EH (cell line): ENCODE data around the gene MAP7.
"Not testable (repeated sequence)": the region's sequence is repeated elsewhere in the genome, so short reads cannot be mapped to it uniquely, and the experiment has no call there.

Experiments used
- DNase-seq: peaks from one replicate; pipeline ENCODE4 v3.0.0-alpha.2; 2015; ENCODE audit warnings: low read depth

The MAP7 gene

DNA sequence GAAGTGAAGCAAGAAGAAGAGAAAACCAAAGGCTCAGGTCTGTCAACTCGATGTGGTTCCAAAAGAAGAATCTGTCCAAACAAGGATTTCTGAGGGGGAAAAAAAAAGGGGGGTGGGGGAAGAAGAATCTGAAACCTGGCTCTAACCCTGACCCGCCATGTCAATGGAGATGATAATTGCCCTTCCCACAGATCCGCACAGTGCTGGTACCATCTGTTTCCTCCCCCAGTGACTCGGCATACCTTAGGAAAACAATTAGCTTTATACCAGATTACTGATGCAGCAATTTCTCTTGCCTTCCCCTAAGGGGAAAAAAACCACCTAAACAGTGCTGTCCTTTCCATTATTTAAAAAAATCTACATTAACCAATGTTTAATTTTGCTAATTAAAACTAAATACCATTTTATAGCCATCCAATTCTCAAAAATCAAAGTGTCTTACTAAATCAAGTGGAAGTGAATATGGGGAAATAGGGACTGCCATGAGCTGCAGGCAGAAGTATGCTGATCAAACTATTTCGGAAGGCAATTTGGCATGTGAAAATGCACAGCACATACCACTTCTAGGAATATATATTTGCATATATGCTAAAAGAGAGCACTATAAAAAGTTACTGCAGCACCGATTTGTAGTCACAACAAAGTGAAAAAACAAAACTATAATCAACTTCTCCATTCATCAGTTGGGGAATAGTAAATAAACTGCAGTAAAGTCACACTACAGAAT lies 46.8 kb downstream of the MAP7 start:
- no peak for DNase-seq

GRCh38 chr6:136502786-136503185 lies 47.4 kb downstream of the MAP7 start:
- no peak for DNase-seq

DNA sequence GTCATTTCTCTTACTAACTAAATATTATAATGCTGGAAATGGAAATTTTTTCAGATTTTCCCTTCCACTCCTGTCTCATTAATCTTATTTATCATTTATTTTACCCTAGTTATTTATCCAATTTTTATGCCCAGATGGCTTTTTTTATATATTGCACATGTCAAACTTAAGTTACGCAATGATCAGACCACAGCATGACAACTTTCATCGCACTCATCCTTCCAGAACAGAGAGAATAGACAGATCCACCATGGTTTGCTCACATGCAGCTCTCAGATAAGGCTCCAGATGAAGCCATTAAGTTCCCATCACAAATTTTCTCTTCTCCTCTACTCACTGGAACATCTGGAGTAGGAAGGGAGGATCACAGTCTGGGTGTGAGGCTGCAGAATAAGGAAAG lies 48.7 kb downstream of the MAP7 start:
- DNase-seq = no peak

DNA sequence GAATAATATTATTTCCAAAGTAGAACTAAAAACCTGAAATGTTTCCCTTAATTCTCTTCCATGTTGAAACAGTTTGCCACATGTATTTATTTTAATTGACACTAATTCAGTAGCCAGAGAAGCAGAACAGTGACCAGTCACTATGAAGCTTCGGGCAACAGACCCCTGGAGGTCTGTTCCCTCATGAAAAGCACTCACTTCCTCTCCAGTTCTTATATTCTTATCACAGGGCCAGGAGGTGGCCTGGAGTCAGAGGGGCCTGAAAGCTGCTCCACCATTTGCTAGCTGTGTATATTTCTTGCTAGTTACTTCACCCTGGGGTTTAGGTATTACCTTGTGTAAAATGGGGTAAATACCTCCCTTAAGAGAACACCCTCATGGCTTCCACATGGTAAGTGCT lies 49.1 kb downstream of the MAP7 start:
- no peak for DNase-seq

DNA sequence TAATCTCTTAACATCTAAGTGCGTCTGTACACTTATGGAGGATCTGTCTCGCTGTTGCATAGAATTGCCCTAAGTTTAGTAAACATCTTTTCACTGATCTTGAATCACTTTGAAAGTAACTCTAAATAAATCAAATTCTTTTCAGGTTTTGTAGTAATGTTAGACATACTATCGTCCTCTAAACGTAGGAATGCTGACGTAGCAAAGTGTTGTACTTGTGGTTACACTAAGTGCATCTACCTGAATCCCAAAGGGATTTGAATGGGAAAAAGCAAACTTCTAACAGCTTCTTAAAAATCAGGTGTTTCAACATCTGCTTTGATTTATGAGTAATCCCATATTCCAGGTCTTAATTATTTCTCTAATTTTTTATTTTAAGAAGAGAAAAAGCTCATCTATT lies 49.8 kb downstream of the MAP7 start:
- no peak for DNase-seq

GRCh38 chr6:136499370-136499769 lies 50.9 kb downstream of the MAP7 start:
- no peak for DNase-seq

DNA sequence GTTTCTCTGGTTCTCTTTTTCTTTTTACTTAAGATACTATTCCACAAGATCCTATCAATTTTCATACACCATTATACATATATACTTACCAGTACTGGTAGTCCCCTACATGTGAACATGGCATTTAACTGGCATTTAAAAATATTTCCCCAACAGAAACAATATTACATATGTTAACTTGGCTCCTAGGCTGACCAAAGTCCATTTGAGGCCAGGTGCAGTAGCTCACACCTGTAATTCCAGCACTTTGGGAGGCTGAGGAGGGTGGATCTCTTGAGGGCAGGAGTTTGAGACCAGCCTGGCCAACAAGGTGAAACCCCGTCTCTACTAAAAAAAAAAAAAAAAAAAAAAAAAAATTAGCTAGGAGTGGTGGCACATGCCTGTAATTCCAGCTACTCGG lies 53.8 kb downstream of the MAP7 start:
- not testable (repeated sequence) for DNase-seq

- DNase-seq = no peak
Measured at GRCh38 chr6:136494710-136495109, 55.5 kb downstream of the MAP7 start.

DNA sequence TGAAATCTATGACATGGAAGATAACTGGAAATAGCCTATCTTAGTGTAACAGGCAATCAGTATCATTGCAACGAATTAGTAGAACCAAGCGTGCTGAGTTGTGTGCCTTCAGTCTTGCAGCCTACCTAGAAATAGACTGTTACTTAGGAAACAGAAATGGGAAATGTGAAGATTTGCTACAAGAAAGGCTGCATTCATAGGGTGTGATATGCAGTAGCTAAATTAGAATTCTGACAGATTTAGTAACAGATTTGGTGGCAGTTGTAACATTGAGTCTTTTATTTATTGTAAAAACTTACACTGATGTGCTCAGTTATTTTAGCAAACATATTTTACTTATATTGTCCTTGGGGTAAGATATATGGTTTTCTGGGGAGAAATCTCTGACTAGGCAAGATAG lies 56.2 kb downstream of the MAP7 start:
- no peak for DNase-seq

GRCh38 chr6:136492409-136492808 lies 57.8 kb downstream of the MAP7 start:
- no peak for DNase-seq

DNA sequence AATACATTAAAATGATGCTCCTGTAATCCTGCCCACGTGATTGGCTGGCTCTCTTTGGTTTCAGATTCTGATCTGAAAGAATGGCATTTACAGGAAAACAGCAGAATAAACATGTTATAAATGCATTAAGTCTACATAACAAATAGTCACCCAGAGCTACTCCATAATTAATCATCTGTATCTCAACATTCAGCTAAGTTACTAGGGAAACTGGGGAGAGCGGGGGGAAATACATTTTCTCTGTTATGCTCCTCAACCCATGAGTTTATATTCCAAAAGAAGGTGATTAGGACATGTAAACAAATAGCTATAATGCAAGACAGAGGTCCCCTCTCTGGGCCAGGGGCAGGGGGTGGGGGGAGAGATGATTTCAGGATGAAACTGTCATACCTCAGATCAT lies 58.5 kb downstream of the MAP7 start:
- DNase-seq = no peak

DNA sequence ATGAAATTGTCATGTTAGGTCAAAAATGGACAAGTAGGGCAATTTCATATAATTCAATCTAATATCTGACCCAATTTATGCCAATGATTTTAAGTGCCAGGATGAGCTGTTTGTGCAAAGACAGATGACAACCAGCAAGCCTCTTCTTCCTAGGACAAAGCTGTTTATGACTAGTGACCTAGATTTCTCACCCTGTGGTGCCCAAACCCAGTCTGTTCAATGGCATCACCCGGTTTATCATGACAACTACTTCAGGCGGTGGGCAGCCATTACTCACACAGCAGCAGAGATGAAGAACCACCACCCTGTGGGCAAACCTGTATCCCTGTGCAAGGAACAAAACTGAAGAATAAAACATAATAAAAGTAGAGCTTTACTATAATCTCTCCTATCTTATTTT lies 59.0 kb downstream of the MAP7 start:
- no peak for DNase-seq

DNA sequence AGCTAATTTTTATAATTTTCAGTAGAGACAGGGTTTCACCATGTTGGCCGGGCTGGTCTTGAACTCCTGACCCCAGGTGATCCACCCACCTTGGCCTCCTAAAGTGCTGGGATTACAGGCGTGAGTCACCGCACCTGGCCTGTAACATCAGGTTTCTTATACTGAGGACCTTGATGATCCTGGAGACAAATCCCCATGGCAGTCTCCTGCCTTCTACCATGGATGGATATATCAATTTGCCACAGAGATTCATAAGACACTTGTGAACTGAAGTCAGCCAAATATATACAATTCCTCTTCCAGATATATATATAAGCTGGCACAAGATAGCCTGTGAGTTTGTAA lies 60.6 kb downstream of the MAP7 start:
- not testable (repeated sequence) for DNase-seq

- DNase-seq = peak; percentile 4
Measured at GRCh38 chr6:136487759-136488425, 62.3 kb downstream of the MAP7 start.

DNA sequence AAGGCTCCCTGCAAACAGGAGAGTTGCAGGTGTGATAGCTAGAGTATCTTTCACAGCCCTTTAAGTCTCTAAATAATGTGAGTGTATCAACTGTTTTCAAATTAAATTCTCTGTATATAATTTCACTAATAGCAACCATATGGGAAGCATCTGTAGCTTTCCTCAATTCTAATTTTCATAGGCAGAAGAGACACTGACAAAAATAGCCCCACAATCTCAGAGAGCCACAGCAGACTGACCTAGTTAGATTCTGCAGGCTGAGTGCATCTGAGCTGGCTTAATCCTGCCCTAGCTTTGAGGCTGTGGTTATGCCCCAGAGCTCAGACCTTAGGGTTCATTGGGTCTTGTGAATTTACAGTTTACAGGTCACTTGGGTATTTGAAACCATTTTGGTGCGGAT lies 63.9 kb downstream of the MAP7 start:
- no peak for DNase-seq

- no peak for DNase-seq
Measured at GRCh38 chr6:136483906-136484305, 66.3 kb downstream of the MAP7 start.

- not testable (repeated sequence) for DNase-seq
Measured at GRCh38 chr6:136483005-136483404, 67.2 kb downstream of the MAP7 start.

DNA sequence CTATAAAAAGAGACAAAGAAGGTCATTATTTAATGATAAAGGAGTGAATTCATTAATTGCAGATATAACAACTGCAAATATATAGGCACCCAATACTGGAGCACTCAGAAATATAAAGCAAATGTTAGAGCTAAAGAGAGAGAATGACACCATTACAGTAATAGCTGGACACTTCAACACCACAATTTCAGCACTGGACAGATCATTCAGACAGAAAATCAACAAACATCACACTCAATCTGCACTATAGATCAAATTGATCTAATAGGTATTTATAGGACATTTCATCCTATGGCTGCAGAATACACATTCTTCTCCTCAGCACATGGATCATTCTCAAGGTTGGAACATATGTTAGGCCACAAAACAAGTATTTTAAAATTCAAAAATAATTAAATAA lies 72.7 kb downstream of the MAP7 start:
- no peak for DNase-seq

DNA sequence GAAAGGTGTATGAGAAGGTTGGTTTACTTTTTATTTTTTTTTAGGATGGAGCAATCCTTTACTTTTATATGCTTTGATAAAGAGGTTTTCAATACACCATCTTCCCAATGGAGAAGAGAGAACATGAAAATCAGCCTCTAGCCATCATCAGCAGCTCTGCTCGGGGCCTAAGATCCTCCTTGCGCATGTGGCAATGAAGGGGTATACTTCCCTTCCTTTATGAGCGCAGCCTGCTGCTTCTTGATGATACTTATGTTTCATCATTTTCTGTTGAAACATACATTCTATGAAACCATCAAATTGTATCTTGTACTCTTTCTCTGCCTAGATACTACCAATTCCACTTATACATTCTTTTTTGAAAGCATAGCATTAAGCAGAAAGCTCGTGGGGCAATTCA lies 74.5 kb downstream of the MAP7 start:
- no peak for DNase-seq

GRCh38 chr6:136474241-136474640 lies 76.0 kb downstream of the MAP7 start:
- DNase-seq = no peak

DNA sequence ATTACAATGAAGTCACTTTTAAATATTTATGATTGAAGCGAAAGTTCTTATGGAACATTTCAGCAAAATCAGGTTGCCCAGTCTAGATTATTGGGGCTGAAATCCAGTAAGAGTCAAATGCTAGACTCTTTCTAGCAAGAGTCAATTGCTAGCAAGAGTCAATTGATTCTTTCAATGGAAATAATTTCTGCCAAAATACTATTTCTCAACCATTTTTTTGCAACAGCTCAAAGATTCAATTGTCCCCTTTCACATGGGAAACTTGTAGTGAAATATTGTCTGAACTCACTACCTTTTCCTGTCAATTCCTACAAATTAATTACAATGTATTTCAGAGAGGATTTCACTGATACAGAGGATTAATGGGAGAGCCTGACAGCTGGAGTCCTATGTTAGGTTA lies 78.3 kb downstream of the MAP7 start:
- DNase-seq = no peak

DNA sequence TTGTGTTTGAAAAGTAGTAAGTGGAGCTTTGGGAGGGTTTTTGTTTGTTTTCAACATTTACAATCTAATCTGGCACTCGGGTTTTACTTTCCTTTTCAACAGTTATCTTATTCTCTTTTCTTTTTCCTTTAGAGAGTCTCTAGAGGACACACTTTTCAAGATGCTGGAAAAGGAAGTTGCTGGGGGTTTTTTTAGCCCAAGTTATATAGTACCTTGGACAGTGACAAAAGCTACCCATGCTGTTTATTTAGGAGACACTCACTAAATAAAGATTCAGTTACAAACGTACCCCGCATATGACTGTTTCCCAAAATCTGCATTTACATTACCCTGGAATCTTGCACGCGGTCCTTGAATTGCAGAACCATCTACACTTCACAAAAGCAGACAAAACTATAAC lies 78.8 kb downstream of the MAP7 start:
- no peak for DNase-seq

DNA sequence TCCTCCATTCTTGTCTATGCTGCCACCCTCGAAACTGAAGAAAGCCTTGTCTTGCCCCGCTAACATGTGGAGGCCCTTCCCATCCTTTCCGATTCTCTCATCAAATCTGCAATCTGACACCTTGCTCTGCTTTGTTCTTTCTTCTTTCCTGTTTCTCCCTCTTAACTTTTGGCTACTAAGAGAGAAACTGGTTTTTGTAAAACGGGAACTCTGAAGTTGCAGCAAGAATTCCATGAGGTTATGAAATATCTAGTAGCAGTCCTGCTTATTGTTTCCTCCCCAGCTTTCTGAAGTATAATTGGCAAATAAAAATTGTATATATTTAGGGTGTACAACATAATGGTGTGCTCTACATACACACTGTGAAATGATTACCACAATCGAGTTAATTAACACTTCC lies 80.2 kb downstream of the MAP7 start:
- no peak for DNase-seq

DNA sequence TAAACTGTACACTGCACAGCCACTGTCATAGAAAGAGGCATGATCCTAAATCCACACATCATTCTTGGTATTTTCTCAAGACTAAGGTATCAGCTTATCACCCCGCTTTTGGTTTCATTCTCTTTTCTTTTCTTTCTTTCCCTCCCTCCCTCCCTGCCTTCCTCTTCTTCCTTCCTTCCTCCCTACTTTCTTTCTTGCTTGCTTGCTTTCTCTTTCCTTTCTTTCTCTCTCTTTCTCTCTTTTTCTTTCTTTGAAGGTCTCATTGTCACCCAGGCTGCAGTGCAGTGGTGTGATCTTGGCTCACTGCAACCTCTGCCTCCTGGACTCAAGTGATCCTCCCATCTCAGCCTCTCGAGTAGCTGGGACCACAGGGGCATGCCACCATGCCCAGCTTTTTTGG lies 81.1 kb downstream of the MAP7 start:
- no peak for DNase-seq
